ENCODE results near the gene S100A2. TPM values are rescaled to one million over a fixed set of nuclear protein-coding genes. Genes with fewer than 3 reads are reported as not detected.

S100A2 gene
- total RNA-seq, 3 donors from 2014 or later = 0.33 to 5.4 TPM; not detected in 1

DNA sequence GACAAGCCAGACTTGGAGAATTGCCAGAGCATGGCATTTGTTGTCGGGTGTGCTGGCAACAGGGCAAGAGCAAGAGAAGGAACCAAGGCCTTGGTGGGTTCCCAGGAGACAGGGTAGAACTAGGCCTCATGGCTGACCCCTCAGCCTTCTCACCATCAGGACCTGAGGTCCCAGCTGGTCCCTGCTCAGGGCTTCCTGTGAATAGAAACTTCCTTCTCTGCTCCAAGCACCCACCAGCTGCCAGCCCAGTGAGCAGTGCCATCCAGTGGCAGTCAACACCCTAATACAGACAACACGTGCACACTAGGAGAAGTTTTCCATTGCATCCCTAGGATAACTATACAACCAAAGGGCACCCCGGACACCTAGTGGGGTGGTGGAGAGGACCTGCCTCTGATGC, 52.6 kb downstream of the S100A2 start:
- Histone ChIP-seq H3K27me3 (no peaks in the 10 kb centered on the region), H3K36me3 (no peaks in the 10 kb centered on the region), H3K4me3 (no peak overlapping the region), H3K27ac (no peak overlapping the region), H3K4me1 (peaks cover 0 to 12% of the 10 kb centered on the region in 2 donors), H3K9me3 (no peaks in the 10 kb centered on the region)
- no peak for DNase-seq (ENCODE audit: low spot score in 2 of 2)
- intact Hi-C loops (cut with DNase I; ENCODE audit: low total_unique reads) = loop anchor here (5.0 kb wide), 1 partner anchor 254 kb away; no protein-coding TSS in a partner anchor
- TF ChIP-seq POLR2AphosphoS5 (IDR thresholded peaks at IDR 0.05) = no peak
- no peak for TF ChIP-seq POLR2A (IDR thresholded peaks at IDR 0.05)
- TF ChIP-seq, protein P1, sequence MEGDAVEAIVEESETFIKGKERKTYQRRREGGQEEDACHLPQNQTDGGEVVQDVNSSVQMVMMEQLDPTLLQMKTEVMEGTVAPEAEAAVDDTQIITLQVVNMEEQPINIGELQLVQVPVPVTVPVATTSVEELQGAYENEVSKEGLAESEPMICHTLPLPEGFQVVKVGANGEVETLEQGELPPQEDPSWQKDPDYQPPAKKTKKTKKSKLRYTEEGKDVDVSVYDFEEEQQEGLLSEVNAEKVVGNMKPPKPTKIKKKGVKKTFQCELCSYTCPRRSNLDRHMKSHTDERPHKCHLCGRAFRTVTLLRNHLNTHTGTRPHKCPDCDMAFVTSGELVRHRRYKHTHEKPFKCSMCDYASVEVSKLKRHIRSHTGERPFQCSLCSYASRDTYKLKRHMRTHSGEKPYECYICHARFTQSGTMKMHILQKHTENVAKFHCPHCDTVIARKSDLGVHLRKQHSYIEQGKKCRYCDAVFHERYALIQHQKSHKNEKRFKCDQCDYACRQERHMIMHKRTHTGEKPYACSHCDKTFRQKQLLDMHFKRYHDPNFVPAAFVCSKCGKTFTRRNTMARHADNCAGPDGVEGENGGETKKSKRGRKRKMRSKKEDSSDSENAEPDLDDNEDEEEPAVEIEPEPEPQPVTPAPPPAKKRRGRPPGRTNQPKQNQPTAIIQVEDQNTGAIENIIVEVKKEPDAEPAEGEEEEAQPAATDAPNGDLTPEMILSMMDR (IDR thresholded peaks at IDR 0.05) = no peak

Other genes with a start within 250 kb of the S100A2 start
- not detected for gene PGLYRP4, start 217.0 kb downstream of the S100A2 start, total RNA-seq
- 100 to 1,000 TPM in 2 of 3 donors, 10 to 100 TPM in 1; 90.3 to 329 (median 208) TPM for gene S100A9, start 208.0 kb downstream of the S100A2 start, total RNA-seq
- 1 to 10 TPM in 2 of 3 donors, not detected in 1; 1.3 to 1.8 TPM for gene S100A12, start 190.2 kb downstream of the S100A2 start, total RNA-seq
- 10 to 100 TPM; 13.1 to 37.4 (median 26.5) TPM for gene S100A8, start 174.8 kb downstream of the S100A2 start, total RNA-seq
- gene S100A7A, start 149.3 kb downstream of the S100A2 start, total RNA-seq = not detected
- not detected for gene S100A7, start 105.2 kb downstream of the S100A2 start, total RNA-seq
- 100 to 1,000 TPM; 351 to 861 (median 423) TPM for gene S100A6, start 29.9 kb downstream of the S100A2 start, total RNA-seq
- gene S100A5, start 24.9 kb downstream of the S100A2 start, total RNA-seq = not detected
- gene S100A4, start 20.0 kb downstream of the S100A2 start, total RNA-seq = 1,000 to 10,000 TPM in 1 of 3 donors, 100 to 1,000 TPM in 2; 177 to 1,015 (median 198) TPM
- 1 to 10 TPM in 2 of 3 donors, under 1 TPM in 1; 0.44 to 2.6 (median 2.2) TPM for gene S100A3, start 16.6 kb downstream of the S100A2 start, total RNA-seq
- gene S100A16, start 47.3 kb upstream of the S100A2 start, total RNA-seq = 100 to 1,000 TPM in 2 of 3 donors, 10 to 100 TPM in 1; 52.0 to 154 (median 102) TPM
- gene S100A14, start 50.5 kb upstream of the S100A2 start, total RNA-seq = 10 to 100 TPM in 2 of 3 donors, not detected in 1; 70.1 to 99.2 TPM
- 100 to 1,000 TPM; 163 to 221 (median 198) TPM for gene S100A13, start 61.7 kb upstream of the S100A2 start, total RNA-seq
- 10 to 100 TPM in 2 of 3 donors, 1 to 10 TPM in 1; 6.1 to 40.0 (median 28.5) TPM for gene S100A1, start 62.6 kb upstream of the S100A2 start, total RNA-seq
- gene CHTOP, start 68.2 kb upstream of the S100A2 start, total RNA-seq = 100 to 1,000 TPM in 1 of 3 donors, 10 to 100 TPM in 2; 37.1 to 112 (median 71.8) TPM
- gene SNAPIN, start 92.9 kb upstream of the S100A2 start, total RNA-seq = 10 to 100 TPM; 43.3 to 70.7 (median 54.2) TPM
- 100 to 1,000 TPM in 2 of 3 donors, 10 to 100 TPM in 1; 92.2 to 169 (median 147) TPM for gene ILF2, start 105.1 kb upstream of the S100A2 start, total RNA-seq
- gene NPR1, start 112.8 kb upstream of the S100A2 start, total RNA-seq = 100 to 1,000 TPM in 1 of 3 donors, 10 to 100 TPM in 2; 19.9 to 134 (median 46.5) TPM
- gene INTS3, start 162.2 kb upstream of the S100A2 start, total RNA-seq = 10 to 100 TPM; 46.5 to 53.4 (median 51.7) TPM
- gene SLC27A3, start 209.6 kb upstream of the S100A2 start, total RNA-seq = 10 to 100 TPM; 23.0 to 36.2 (median 31.5) TPM